NCI-H748 treated with DMSO at 0.1 percent for 48 hours (cell line): ENCODE results near the gene UBE2R2.
"Not testable (repeated sequence)": the region's sequence is repeated elsewhere in the genome, so short reads cannot be mapped to it uniquely, and the experiment has no call there.

Source experiments
- DNase-seq: peaks from one replicate; lab custom pipeline; 2025; lab: John Stamatoyannopoulos, UW

UBE2R2 gene

DNA sequence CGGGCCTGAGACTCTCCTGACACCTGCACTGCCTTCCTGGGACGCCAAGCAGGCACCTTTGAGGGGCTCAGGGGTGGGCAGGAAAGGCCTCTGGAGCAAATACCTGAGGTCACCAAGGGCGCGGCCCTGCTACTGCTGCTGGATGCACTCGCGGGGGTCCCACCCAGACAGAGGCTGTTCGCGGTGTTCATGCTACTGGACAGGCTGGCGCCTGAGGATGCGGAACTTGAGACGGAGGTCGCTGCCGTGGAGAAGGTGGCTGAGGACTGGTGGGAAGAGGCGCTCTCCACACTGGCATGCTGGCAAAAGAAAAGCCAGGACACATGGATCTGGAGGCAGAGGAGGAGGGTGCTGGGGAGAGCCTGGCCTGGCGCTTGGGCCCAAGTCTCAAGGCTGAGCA, 110.7 kb downstream of the UBE2R2 start:
- DNase-seq, result no peak

DNA sequence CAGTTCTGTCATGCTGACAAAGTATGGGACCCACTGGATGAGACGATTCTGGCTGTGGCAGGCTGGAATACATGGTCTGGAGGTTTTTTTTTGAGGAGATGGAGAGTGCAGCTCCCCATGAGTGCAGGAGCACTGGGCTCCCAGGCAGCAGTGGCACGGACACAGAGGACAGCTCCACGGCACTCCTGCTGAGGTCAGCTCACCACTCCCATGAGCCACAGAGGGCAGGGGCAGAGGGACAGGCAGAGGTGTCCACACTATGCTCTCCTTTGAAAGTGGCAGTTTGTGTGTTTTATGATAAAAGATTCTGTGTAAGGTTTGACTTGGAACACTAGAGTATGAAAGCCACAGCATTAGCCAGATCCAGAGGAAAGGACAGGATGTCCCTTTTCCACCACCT, 114.4 kb downstream of the UBE2R2 start:
- no peak for DNase-seq

DNA sequence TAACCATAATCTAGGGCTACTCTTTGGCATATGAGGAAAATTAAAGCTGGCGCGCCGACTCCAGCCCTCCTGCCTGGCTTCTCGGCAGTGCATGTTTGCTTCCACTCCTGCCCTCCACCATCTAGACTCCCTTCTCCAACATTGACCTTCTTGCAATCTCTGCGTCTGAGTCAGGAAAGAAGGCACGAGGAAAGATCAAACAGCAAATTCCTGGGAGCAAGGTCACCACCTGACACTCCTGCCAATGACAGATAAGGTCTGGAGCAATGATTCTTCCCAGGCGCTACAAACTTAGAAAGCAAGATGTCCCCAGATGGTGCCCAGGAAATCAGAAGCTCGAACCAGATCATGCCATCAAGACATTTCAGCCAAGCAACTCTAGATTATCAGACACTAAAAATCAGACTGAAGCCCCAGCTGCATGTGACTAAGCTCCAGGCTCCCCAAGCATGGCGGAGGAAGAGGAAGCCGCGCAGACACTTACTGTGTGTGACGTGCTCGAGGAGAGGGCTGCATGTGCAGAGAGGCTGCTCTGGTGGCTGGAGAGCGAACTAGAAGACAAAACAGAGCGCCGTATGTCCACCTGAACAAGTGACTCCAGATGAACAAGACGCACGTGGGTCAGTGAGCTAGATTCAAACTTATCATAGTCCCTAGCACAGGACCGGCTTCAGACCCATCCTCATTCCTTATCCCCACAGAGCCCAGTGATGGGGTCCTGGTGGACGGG, 115.3 kb downstream of the UBE2R2 start:
- no peak for DNase-seq

- no peak for DNase-seq
Measured at GRCh38 chr9:33934188-33934878, 117.4 kb downstream of the UBE2R2 start.

GRCh38 chr9:33939924-33940874, 123.2 kb downstream of the UBE2R2 start:
- DNase-seq, result no peak

GRCh38 chr9:33942471-33943083, 125.6 kb downstream of the UBE2R2 start:
- no peak for DNase-seq

- no peak for DNase-seq
Measured at GRCh38 chr9:33943389-33943788, 126.4 kb downstream of the UBE2R2 start.

DNA sequence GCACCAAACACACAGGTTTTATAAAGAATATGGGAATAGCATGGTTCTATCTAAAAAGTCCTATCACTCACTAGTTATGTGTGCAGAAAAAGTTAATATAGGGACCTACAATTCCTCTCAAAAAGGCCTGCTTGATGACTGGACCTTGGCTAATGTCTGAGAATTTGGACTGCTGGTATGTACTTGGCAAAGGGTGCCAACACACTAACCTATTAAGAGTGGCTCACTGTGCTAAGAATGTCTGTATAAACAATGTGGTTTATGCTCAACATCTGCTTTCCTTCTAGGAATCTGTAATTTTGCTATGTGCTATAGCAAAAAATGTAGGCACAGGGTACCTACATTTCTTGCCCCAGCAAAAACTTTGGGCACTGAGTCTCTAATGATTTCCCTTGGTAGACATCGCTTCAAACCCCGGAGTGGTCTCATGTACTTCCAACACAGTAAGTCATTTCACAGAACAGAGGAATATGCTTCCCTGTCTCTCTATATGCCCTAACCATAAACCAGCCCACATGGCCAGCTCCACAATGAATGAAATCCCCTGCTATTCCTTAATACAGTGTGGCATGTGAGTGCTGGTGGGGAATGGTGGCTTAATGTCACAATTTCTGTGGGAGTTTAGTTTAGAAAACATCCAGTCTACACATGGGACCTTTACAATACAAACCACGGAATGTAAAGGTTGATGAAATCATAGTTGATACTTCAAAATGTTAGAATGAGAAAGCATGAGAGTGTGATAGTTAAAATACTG, 130.0 kb downstream of the UBE2R2 start:
- DNase-seq, result no peak

DNA sequence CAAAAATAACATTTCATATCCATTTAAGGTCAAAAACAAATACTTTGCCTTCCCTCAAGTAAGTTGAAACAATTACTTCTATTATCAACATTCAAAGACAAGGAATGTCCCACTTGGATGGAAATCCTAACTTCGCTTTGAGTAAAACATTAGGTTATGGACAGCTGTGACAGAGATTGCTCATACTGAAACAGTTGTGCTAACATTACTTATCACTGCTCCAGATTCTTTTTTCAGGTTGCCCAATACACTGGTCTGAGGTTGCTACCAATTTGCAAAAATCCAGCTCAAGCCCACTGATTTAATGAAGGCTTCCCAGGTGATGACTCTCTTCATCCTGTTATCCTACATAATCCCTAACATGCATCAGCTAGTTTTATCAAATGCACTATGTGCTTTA, 133.4 kb downstream of the UBE2R2 start:
- no peak for DNase-seq

DNA sequence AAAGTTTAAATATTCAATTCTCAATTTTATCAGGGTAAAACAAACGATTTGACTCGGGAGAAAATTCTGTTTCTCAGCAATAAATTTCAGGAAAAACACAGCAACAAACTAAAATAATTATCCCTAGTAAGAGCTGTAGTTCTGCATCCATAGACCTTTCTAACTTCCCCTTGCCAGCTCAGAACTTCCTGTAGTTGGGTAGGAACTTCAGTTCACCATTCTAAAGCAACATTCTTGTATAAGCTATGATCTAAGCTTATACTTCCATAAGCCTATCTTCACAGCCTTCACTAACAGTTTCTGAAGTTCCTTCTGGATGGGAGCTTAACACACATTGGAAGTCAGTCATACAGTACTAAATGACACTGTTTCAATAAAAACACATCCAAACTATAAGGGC, 135.1 kb downstream of the UBE2R2 start:
- DNase-seq, result no peak

GRCh38 chr9:33956544-33956943, 139.6 kb downstream of the UBE2R2 start:
- DNase-seq, result no peak

DNA sequence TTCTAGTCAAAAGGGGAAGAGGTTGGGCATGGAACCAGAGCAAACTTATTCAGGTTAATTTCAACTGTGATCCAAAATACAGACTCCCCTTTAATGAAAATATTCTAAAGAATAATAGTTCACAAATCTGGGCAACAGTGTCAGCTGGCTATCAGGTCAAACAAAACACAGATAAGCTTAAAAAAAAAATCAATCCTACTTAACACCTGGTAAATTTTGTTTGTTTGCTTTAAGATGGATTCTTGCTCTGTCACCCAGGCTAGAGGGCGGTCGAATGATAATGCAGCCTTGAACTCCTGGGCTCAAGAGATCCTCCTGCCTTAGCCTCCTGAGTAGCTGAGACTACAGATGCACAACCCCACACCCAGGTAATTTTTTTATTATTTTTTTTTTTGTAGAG, 142.8 kb downstream of the UBE2R2 start:
- DNase-seq, result no peak

DNA sequence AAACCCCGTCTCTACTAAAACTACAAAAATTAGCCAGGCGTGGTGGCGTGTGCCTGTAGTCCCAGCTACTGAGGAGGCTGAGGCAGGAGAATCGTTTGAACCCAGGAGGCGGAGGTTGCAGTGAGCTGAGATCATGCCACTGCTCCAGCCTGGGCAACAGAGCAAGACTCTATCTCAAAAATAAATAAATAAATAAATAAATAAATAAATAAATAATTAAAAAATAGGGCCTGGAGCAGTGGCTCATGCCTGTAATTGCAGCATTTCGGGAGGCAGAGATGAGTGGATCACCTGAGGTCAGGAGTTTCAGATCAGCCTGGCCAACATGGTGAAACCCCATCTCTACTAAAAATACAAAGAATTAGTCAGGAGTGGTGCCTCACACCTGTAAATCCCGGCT, 145.5 kb downstream of the UBE2R2 start:
- DNase-seq, result not testable (repeated sequence)

DNA sequence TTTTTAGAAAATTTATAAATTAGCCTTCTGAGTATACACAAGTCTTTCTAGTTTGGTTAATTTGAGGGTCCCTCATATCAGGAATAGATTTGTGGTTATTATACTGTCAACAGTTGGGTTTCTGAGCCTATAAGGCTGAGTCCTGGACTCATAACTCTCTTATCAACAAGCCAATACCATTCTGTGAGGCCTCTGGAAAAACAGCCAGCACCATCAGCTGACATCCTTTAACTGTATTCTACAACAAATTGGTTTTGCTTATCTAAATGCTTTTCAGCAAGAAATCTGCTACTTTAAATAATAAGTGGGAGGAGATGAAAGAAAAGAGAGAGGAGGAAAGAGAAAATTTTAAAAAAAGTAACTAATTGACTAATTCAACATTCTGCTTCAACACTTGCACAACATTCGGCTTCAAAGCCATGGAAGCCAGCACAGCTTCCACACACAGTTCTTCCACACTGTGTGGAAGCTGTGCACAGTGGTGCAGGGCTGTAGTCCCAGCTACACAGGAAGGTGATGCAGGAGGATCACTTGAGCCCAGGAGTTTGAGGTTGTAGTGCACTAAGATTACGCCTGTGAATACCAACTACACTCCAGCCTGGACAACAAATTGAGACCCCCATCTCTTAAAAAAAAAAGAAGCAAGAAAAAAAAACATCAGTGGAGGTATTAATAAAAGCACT, 147.3 kb downstream of the UBE2R2 start:
- no peak for DNase-seq
